Gastrocnemius medialis (tissue), 4 donors: Measurements from ENCODE around the gene BCL11B.

Experiments
- CTCF ChIP-seq, 5 experiments: fragments of 450-650 bp in 3 of 5; fragments of 200-600 bp in 2 of 5; sonication (generic) in 2 of 5; IDR thresholded peaks in 4 of 5; conservative IDR thresholded peaks in 1 of 5; 1 replicate in 4 of 5; 2 replicates in 1 of 5; pipeline ENCODE4 v1.5.1; 2016 to 2019; ENCODE audit warnings: antibody characterized with exemption in 5 of 5, mild to moderate bottlenecking in 3 of 5, moderate library complexity in 3 of 5
- POLR2A ChIP-seq, 2 donors: fragments of 450-650 bp; IDR thresholded peaks; one replicate each; pipeline ENCODE4 v1.6.1; 2017; ENCODE audit warnings: antibody characterized with exemption in 2 of 2, mild to moderate bottlenecking in 2 of 2, moderate library complexity in 2 of 2

DNA sequence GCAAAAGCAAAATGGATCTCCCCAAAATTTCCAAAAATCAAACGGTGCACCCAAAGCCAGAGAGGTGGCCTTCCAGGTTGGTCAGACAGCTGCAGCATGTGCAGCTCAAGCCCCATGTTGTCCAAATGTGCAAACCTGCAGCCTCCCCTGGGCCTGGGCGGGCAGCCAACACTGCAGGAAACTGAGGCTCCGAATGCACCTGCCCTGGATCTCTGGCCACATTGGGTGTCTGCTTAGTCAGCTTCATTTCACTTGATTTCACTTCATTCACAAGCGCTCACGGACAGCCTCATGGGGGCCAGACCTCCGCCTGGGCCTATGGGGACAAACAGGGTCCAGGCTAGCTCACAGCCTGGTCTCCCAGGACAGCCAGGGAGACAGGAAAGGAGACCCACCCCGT lies 59.8 kb downstream of the BCL11B start:
- TF ChIP-seq CTCF (IDR thresholded peaks at IDR 0.05 in 4 of 5, conservative IDR thresholded peaks at IDR 0.05 in 1 of 5) (no peak), POLR2A (IDR thresholded peaks at IDR 0.05) (no peak)
